Smooth muscle cell (in vitro differentiated cells): ENCODE results near the gene RALGAPA1. TPM values are rescaled to one million over a fixed set of nuclear protein-coding genes. Genes with fewer than 3 reads are reported as not detected.

Experiments used
- DNase-seq: peaks from one replicate; lab custom pipeline; 2025; ENCODE audit not compliant: unreplicated experiment; lab: John Stamatoyannopoulos, UW
- H2AFZ ChIP-seq: fragments of 200-600 bp; sonication (generic); 2 replicates; pipeline ENCODE4 v1.6.0; 2016; ENCODE audit warnings: antibody characterized with exemption, low read depth, mild to moderate bottlenecking
- H3F3A ChIP-seq: fragments of 200-600 bp; sonication (generic); 2 replicates; pipeline ENCODE4 v1.6.0; 2017; ENCODE audit warnings: antibody characterized with exemption, low read depth
- H3K27ac ChIP-seq: fragments of 200-600 bp; sonication (generic); 2 replicates; pipeline ENCODE4 v1.5.1; 2016; ENCODE audit warnings: low read depth, mild to moderate bottlenecking
- H3K27me3 ChIP-seq: fragments of 200-600 bp; sonication (generic); 2 replicates; pipeline ENCODE4 v1.6.1; 2016; ENCODE audit warnings: low read depth, mild to moderate bottlenecking
- H3K36me3 ChIP-seq: fragments of 200-600 bp; sonication (generic); 2 replicates; pipeline ENCODE4 v1.5.1; 2016; ENCODE audit warnings: low read depth
- H3K4me1 ChIP-seq: fragments of 200-600 bp; sonication (generic); 2 replicates; pipeline ENCODE4 v1.5.1; 2016; ENCODE audit warnings: low read depth
- H3K4me2 ChIP-seq: fragments of 200-600 bp; sonication (generic); 2 replicates; pipeline ENCODE4 v1.6.0; 2016; ENCODE audit warnings: mild to moderate bottlenecking
- H3K4me3 ChIP-seq: fragments of 200-600 bp; sonication (generic); 2 replicates; pipeline ENCODE4 v1.5.1; 2016; ENCODE audit warnings: mild to moderate bottlenecking
- H3K79me2 ChIP-seq: fragments of 200-600 bp; sonication (generic); 2 replicates; pipeline ENCODE4 v1.6.0; 2016; ENCODE audit warnings: low read depth, mild to moderate bottlenecking
- H3K9ac ChIP-seq: fragments of 200-600 bp; sonication (generic); 2 replicates; pipeline ENCODE4 v1.6.0; 2016; ENCODE audit warnings: low read depth
- H3K9me3 ChIP-seq: fragments of 200-600 bp; sonication (generic); replicated peaks from 2 replicates; pipeline ENCODE4 v1.5.1; 2016; ENCODE audit warnings: low read depth
- H4K20me1 ChIP-seq: fragments of 200-600 bp; sonication (generic); 2 replicates; pipeline ENCODE4 v1.6.0; 2016; ENCODE audit warnings: low read depth
- WGBS: methylation state at CpG from one replicate; pipeline ENCODE4 v1.1.7; 2016; ENCODE audit warnings: low lambda C conversion rate; 5-methylcytosine and 5-hydroxymethylcytosine counted together
- polyA plus RNA-seq: library from polyadenylated mRNA; unstranded; fragments of >200 nt; fragmentation: Nextera tagmentation; extraction: Ambion mirVana; gene quantifications from 2 replicates; pipeline ENCODE4 v1.2.1, GENCODE V29; 2016
- total RNA-seq: library from RNA; depleted of rRNA; stranded (reverse); fragments of >200 nt; gene quantifications from 2 replicates; pipeline ENCODE4 v1.2.3, GENCODE V29; 2014
- TF ChIP-seq, protein P1 (sequence below): fragments of 200-600 bp; sonication (generic); IDR thresholded peaks from 2 replicates; pipeline ENCODE4 v1.5.1; 2017; ENCODE audit warnings: borderline replicate concordance, mild to moderate bottlenecking, antibody characterized with exemption; ENCODE audit not compliant: insufficient read depth, poor library complexity, severe bottlenecking

Gene RALGAPA1
- total and polyA plus RNA-seq, 2 experiments from 2014 or later: 5.4 to 25.4 TPM

DNA sequence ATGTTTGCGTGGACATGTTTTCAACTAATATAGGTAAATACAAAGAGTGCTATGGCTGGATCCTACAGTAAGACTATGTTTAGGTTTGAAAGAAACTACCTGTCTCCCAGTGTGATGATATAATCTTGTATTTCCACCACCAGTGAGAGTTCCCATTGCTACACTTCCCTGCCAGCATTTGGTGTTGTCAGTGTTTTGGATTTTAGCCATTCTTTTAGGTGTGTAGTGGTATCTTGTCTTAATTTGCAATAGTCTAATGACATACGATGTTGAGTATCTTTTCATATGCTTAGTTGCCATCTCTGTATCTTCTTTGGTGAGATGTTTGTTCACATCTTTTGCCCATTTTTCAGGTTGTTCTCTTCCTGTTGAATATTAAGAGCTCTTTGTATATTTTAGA lies 103.5 kb downstream of the RALGAPA1 start:
- H3K9me3 ChIP-seq: no peaks in the 10 kb centered on the region
- no peak for DNase-seq
- no peak overlapping the region for H2AFZ ChIP-seq
- H4K20me1 ChIP-seq: no peaks in the 10 kb centered on the region
- 97% methylated on average over 2 of the region's 2 CpGs for WGBS
- H3K4me1 ChIP-seq: no peaks in the 10 kb centered on the region
- H3K4me3 ChIP-seq: no peak overlapping the region
- H3K9ac ChIP-seq: no peak overlapping the region
- no peak overlapping the region for H3K4me2 ChIP-seq
- no peaks in the 10 kb centered on the region for H3F3A ChIP-seq
- H3K79me2 ChIP-seq: no peaks in the 10 kb centered on the region
- H3K36me3 ChIP-seq: peaks cover 14% of the 10 kb centered on the region
- TF ChIP-seq, protein P1, sequence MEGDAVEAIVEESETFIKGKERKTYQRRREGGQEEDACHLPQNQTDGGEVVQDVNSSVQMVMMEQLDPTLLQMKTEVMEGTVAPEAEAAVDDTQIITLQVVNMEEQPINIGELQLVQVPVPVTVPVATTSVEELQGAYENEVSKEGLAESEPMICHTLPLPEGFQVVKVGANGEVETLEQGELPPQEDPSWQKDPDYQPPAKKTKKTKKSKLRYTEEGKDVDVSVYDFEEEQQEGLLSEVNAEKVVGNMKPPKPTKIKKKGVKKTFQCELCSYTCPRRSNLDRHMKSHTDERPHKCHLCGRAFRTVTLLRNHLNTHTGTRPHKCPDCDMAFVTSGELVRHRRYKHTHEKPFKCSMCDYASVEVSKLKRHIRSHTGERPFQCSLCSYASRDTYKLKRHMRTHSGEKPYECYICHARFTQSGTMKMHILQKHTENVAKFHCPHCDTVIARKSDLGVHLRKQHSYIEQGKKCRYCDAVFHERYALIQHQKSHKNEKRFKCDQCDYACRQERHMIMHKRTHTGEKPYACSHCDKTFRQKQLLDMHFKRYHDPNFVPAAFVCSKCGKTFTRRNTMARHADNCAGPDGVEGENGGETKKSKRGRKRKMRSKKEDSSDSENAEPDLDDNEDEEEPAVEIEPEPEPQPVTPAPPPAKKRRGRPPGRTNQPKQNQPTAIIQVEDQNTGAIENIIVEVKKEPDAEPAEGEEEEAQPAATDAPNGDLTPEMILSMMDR: no peak
- no peak overlapping the region for H3K27ac ChIP-seq
- no peaks in the 10 kb centered on the region for H3K27me3 ChIP-seq

DNA sequence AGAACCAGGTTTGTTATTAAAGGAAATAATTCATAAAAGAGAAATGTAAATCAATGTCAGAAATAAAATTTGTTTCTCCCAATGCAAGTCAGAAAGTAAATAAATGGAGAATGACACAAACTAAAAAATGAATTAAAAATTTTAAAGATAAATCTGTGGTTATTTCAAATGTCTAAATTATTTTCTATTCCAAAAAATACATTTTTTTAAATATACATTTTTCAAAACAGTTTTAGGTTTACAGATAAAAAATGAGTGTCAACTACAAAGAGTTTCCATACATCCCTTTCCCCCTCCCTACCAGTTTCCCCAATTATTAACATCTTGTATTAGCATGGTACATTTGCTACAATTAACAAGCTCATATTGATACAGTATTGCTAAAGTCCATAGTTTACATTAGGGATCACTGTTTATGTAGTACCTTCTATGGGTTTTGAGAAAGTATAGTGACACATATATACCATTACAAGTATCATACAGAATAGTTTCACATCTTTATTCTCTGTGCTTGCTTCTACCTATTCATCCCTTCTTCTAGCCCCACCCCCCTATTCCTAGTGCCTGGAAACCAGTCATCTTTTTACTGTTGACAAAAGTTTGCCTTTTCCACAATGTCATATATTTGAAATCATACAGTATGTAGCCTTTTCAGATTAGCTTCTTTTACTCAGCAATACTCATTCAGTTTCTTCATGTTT lies 104.2 kb downstream of the RALGAPA1 start:
- no peaks in the 10 kb centered on the region for H3F3A ChIP-seq
- no peak for DNase-seq
- TF ChIP-seq, protein P1: no peak
- H3K36me3 ChIP-seq: peaks cover 14% of the 10 kb centered on the region
- H3K4me1 ChIP-seq: no peaks in the 10 kb centered on the region
- no peak overlapping the region for H3K9ac ChIP-seq
- H3K27me3 ChIP-seq: no peaks in the 10 kb centered on the region
- no peak overlapping the region for H3K4me3 ChIP-seq
- no peaks in the 10 kb centered on the region for H3K79me2 ChIP-seq
- H4K20me1 ChIP-seq: no peaks in the 10 kb centered on the region
- H3K9me3 ChIP-seq: no peaks in the 10 kb centered on the region
- H3K4me2 ChIP-seq: no peak overlapping the region
- H3K27ac ChIP-seq: no peak overlapping the region
- no peak overlapping the region for H2AFZ ChIP-seq

DNA sequence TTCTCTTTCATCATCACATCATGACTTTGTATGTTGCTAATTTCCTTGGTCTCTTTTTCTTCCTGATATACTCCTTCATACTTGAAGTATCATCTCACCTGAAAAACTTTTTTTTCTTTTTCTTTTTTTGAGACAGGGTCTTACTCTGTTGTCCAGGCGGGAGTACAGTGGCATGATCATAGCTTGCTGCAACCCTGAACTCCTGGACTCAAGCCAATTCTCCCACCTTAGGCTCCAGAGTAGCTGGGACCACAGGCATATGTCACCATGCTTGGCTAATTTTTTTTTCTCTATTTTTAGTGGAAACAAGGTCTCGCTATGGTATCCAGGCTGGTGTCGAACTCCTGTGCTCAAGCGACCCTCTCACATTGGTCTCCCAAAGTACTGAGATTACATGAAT lies 107.6 kb downstream of the RALGAPA1 start:
- no peaks in the 10 kb centered on the region for H3K27me3 ChIP-seq

More for the DNA sequence above, 107.6 kb downstream of the RALGAPA1 start:
- Histone ChIP-seq H3K4me1 (no peaks in the 10 kb centered on the region), H3K9ac (no peak overlapping the region), H4K20me1 (no peaks in the 10 kb centered on the region), H3F3A (no peaks in the 10 kb centered on the region), H3K79me2 (no peaks in the 10 kb centered on the region), H3K36me3 (peaks cover 5% of the 10 kb centered on the region), H3K4me3 (no peak overlapping the region), H2AFZ (no peak overlapping the region), H3K27ac (no peak overlapping the region), H3K4me2 (no peak overlapping the region), H3K9me3 (no peaks in the 10 kb centered on the region)
- TF ChIP-seq, protein P1: no peak
- WGBS: 93% methylated on average over 4 of the region's 4 CpGs
- DNase-seq: no peak
